HepG2 (cell line): ENCODE measurements around the gene HELZ2. TPM values are rescaled to one million over a fixed set of nuclear protein-coding genes. Genes with fewer than 3 reads are reported as not detected.

Source experiments
- CERS6 ChIP-seq: sonication (generic); formaldehyde crosslinking; IDR thresholded peaks from 2 replicates; pipeline ENCODE4 v1.5.0; 2020; ENCODE audit warnings: missing genetic modification reagents
- HNRNPL ChIP-seq: fragments of 200-400 bp; formaldehyde crosslinking; IDR thresholded peaks from 2 replicates; pipeline ENCODE4 v1.6.1; 2017; ENCODE audit warnings: mild to moderate bottlenecking, low read depth, low read length
- NFATC3 ChIP-seq: sonication (generic); formaldehyde crosslinking; IDR thresholded peaks from 2 replicates; pipeline ENCODE4 v1.5.1; 2020; ENCODE audit warnings: mild to moderate bottlenecking, missing genetic modification reagents
- NRL ChIP-seq: sonication (generic); formaldehyde crosslinking; IDR thresholded peaks from 2 replicates; pipeline ENCODE4 v1.5.0; 2020; ENCODE audit warnings: missing genetic modification reagents, mild to moderate bottlenecking, moderate library complexity, borderline replicate concordance
- RAD51 ChIP-seq: fragments of 450-650 bp; IDR thresholded peaks from 2 replicates; pipeline ENCODE4 v1.6.1; 2016; ENCODE audit warnings: borderline replicate concordance
- REPIN1 ChIP-seq: sonication (generic); formaldehyde crosslinking; IDR thresholded peaks from 2 replicates; pipeline ENCODE4 v1.8.0; 2022; ENCODE audit warnings: missing genetic modification reagents, low read depth, mild to moderate bottlenecking, borderline replicate concordance
- SP4 ChIP-seq: sonication (generic); formaldehyde crosslinking; IDR thresholded peaks from 2 replicates; pipeline ENCODE4 v1.8.1; 2023; ENCODE audit warnings: mild to moderate bottlenecking, missing genetic modification reagents
- ZBTB8A ChIP-seq: sonication (generic); formaldehyde crosslinking; IDR thresholded peaks from 2 replicates; pipeline ENCODE4 v1.4.0; 2020; ENCODE audit warnings: mild to moderate bottlenecking, low read depth, missing genetic modification reagents, borderline replicate concordance
- ZNF224 ChIP-seq: sonication (generic); formaldehyde crosslinking; IDR thresholded peaks from 2 replicates; pipeline ENCODE4 v1.5.0; 2020; ENCODE audit warnings: mild to moderate bottlenecking, missing genetic modification reagents
- ZNF530 ChIP-seq: sonication (generic); formaldehyde crosslinking; IDR thresholded peaks from 2 replicates; pipeline ENCODE4 v1.5.0; 2020; ENCODE audit warnings: low read depth, mild to moderate bottlenecking, missing genetic modification reagents
- ZSCAN12 ChIP-seq: sonication (generic); formaldehyde crosslinking; IDR thresholded peaks from 2 replicates; pipeline ENCODE4 v1.9.0; 2021; ENCODE audit warnings: mild to moderate bottlenecking, missing genetic modification reagents
- polyA plus RNA-seq, 8 experiments: library from polyadenylated mRNA; depleted of rRNA in 3 of 8; stranded (reverse) in 7 of 8; unstranded in 1 of 8; fragments of >200 nt; fragmentation: Illumina TruSeq in 4 of 8; extraction: Trizol in 4 of 8; gene quantifications; 2 replicates each; pipeline versions ENCODE4 v1.2.1 to v1.2.3, GENCODE V29; 2011 to 2016; ENCODE audit warnings: low read depth in 4 of 8, missing spikeins in 1 of 8, mixed read lengths in 1 of 8; ENCODE audit not compliant: insufficient read depth in 1 of 8
- total RNA-seq, 5 experiments: library from RNA; depleted of rRNA; stranded (reverse); fragments of >200 nt; fragmentation: Illumina TruSeq; extraction: Trizol; gene quantifications; 2 replicates each; pipeline ENCODE4 v1.2.3, GENCODE V29; 2016; ENCODE audit warnings: low read depth in 1 of 5
- TF ChIP-seq, protein P1 (sequence below): sonication (generic); formaldehyde crosslinking; IDR thresholded peaks from 2 replicates; pipeline ENCODE4 v1.4.0; 2020; ENCODE audit warnings: missing genetic modification reagents
- TF ChIP-seq, protein P2 (sequence below): IDR thresholded peaks from 2 replicates; pipeline ENCODE4 v1.6.1; 2016
- TF ChIP-seq, protein P3 (sequence below): sonication (generic); formaldehyde crosslinking; IDR thresholded peaks from 2 replicates; pipeline ENCODE4 v1.4.0; 2020; ENCODE audit warnings: missing genetic modification reagents, borderline replicate concordance

The HELZ2 gene
- total and polyA plus RNA-seq, 2 of the 13 experiments (the other 11 are each of a cell fraction or from before 2014, with no cell fraction given) = 9.6 to 10.1 TPM

- TF ChIP-seq, protein P1, sequence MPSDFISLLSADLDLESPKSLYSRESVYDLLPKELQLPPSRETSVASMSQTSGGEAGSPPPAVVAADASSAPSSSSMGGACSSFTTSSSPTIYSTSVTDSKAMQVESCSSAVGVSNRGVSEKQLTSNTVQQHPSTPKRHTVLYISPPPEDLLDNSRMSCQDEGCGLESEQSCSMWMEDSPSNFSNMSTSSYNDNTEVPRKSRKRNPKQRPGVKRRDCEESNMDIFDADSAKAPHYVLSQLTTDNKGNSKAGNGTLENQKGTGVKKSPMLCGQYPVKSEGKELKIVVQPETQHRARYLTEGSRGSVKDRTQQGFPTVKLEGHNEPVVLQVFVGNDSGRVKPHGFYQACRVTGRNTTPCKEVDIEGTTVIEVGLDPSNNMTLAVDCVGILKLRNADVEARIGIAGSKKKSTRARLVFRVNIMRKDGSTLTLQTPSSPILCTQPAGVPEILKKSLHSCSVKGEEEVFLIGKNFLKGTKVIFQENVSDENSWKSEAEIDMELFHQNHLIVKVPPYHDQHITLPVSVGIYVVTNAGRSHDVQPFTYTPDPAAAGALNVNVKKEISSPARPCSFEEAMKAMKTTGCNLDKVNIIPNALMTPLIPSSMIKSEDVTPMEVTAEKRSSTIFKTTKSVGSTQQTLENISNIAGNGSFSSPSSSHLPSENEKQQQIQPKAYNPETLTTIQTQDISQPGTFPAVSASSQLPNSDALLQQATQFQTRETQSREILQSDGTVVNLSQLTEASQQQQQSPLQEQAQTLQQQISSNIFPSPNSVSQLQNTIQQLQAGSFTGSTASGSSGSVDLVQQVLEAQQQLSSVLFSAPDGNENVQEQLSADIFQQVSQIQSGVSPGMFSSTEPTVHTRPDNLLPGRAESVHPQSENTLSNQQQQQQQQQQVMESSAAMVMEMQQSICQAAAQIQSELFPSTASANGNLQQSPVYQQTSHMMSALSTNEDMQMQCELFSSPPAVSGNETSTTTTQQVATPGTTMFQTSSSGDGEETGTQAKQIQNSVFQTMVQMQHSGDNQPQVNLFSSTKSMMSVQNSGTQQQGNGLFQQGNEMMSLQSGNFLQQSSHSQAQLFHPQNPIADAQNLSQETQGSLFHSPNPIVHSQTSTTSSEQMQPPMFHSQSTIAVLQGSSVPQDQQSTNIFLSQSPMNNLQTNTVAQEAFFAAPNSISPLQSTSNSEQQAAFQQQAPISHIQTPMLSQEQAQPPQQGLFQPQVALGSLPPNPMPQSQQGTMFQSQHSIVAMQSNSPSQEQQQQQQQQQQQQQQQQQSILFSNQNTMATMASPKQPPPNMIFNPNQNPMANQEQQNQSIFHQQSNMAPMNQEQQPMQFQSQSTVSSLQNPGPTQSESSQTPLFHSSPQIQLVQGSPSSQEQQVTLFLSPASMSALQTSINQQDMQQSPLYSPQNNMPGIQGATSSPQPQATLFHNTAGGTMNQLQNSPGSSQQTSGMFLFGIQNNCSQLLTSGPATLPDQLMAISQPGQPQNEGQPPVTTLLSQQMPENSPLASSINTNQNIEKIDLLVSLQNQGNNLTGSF (CRISPR knock-in tag) = no peak
- TF ChIP-seq SP4 (CRISPR knock-in tag) = no peak
- TF ChIP-seq CERS6 (CRISPR knock-in tag) = no peak
- no peak for TF ChIP-seq RAD51
- TF ChIP-seq ZNF530 (CRISPR knock-in tag) = no peak
- TF ChIP-seq HNRNPL = peak; percentile 96
- TF ChIP-seq NRL (CRISPR knock-in tag) = peak; percentile 37; the same call in 1 of the 2 replicates
- TF ChIP-seq, protein P2, sequence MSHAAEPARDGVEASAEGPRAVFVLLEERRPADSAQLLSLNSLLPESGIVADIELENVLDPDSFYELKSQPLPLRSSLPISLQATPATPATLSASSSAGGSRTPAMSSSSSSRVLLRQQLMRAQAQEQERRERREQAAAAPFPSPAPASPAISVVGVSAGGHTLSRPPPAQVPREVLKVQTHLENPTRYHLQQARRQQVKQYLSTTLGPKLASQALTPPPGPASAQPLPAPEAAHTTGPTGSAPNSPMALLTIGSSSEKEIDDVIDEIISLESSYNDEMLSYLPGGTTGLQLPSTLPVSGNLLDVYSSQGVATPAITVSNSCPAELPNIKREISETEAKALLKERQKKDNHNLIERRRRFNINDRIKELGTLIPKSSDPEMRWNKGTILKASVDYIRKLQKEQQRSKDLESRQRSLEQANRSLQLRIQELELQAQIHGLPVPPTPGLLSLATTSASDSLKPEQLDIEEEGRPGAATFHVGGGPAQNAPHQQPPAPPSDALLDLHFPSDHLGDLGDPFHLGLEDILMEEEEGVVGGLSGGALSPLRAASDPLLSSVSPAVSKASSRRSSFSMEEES = no peak
- TF ChIP-seq ZBTB8A (CRISPR knock-in tag) = no peak
- TF ChIP-seq ZNF224 = peak; percentile 74; the same call in 1 of the 2 replicates
- no peak for TF ChIP-seq REPIN1 (CRISPR knock-in tag)
- no peak for TF ChIP-seq ZSCAN12 (CRISPR knock-in tag)
- TF ChIP-seq, protein P3, sequence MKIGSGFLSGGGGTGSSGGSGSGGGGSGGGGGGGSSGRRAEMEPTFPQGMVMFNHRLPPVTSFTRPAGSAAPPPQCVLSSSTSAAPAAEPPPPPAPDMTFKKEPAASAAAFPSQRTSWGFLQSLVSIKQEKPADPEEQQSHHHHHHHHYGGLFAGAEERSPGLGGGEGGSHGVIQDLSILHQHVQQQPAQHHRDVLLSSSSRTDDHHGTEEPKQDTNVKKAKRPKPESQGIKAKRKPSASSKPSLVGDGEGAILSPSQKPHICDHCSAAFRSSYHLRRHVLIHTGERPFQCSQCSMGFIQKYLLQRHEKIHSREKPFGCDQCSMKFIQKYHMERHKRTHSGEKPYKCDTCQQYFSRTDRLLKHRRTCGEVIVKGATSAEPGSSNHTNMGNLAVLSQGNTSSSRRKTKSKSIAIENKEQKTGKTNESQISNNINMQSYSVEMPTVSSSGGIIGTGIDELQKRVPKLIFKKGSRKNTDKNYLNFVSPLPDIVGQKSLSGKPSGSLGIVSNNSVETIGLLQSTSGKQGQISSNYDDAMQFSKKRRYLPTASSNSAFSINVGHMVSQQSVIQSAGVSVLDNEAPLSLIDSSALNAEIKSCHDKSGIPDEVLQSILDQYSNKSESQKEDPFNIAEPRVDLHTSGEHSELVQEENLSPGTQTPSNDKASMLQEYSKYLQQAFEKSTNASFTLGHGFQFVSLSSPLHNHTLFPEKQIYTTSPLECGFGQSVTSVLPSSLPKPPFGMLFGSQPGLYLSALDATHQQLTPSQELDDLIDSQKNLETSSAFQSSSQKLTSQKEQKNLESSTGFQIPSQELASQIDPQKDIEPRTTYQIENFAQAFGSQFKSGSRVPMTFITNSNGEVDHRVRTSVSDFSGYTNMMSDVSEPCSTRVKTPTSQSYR = peak; percentile 7; the same call in 1 of the 2 replicates
- no peak for TF ChIP-seq NFATC3
These were observed 1.0 kb downstream of the HELZ2 start (continued) for GRCh38 chr20:63572788-63573646.
